ENCODE results near the gene COA6.

The COA6 gene

GRCh38 chr1:234381699-234382555 is 8.7 kb downstream of the COA6 start:
- Histone ChIP-seq H3K4me3 (no peak overlapping the region), H3K27ac (no peak overlapping the region), H3K36me3 (peaks cover 12 to 52% (median 29%) of the 10 kb centered on the region in 3 donors), H3K27me3 (no peaks in the 10 kb centered on the region), H3K9me3 (no peaks in the 10 kb centered on the region), H3K4me1 (no peaks in the 10 kb centered on the region)
- intact Hi-C loops (cut with DNase I; ENCODE audit: low total_unique reads): no loop called here
- no peak for TF ChIP-seq CTCF (IDR thresholded peaks at IDR 0.05)
- no peak for DNase-seq

GRCh38 chr1:234386122-234386521 is 12.9 kb downstream of the COA6 start:
- H3K4me1 ChIP-seq: no peaks in the 10 kb centered on the region
- intact Hi-C loops (cut with DNase I; ENCODE audit: low total_unique reads): no loop called here
- H3K27ac ChIP-seq: no peak overlapping the region
- no peak for TF ChIP-seq CTCF (IDR thresholded peaks at IDR 0.05)
- H3K36me3 ChIP-seq: peaks cover 0 to 26% (median 4%) of the 10 kb centered on the region in 3 donors
- DNase-seq: no peak
- H3K4me3 ChIP-seq: no peak overlapping the region
- no peaks in the 10 kb centered on the region for H3K9me3 ChIP-seq
- H3K27me3 ChIP-seq: no peaks in the 10 kb centered on the region

- no peak for DNase-seq
- Histone ChIP-seq H3K9me3 (no peaks in the 10 kb centered on the region), H3K4me3 (no peak overlapping the region), H3K27ac (no peak overlapping the region), H3K4me1 (no peaks in the 10 kb centered on the region), H3K27me3 (no peaks in the 10 kb centered on the region), H3K36me3 (peaks cover 0 to 38% (median 5%) of the 10 kb centered on the region in 3 donors)
- TF ChIP-seq CTCF (IDR thresholded peaks at IDR 0.05): no peak
- intact Hi-C loops (cut with DNase I; ENCODE audit: low total_unique reads): no loop called here
Observed at GRCh38 chr1:234388094-234388493, 14.8 kb downstream of the COA6 start.

GRCh38 chr1:234393190-234393589 is 19.9 kb downstream of the COA6 start:
- intact Hi-C loops (cut with DNase I; ENCODE audit: low total_unique reads): no loop called here
- DNase-seq: no peak
- Histone ChIP-seq H3K4me3 (no peak overlapping the region), H3K27ac (no peak overlapping the region), H3K36me3 (peaks cover 0 to 23% (median 10%) of the 10 kb centered on the region in 3 donors), H3K9me3 (no peaks in the 10 kb centered on the region), H3K4me1 (no peaks in the 10 kb centered on the region), H3K27me3 (no peaks in the 10 kb centered on the region)
- TF ChIP-seq CTCF (IDR thresholded peaks at IDR 0.05): no peak

- intact Hi-C loops (cut with DNase I; ENCODE audit: low total_unique reads): no loop called here
- Histone ChIP-seq H3K27me3 (no peaks in the 10 kb centered on the region), H3K36me3 (peaks cover 0 to 23% (median 10%) of the 10 kb centered on the region in 3 donors), H3K4me3 (no peak overlapping the region), H3K9me3 (no peaks in the 10 kb centered on the region), H3K27ac (no peak overlapping the region), H3K4me1 (no peaks in the 10 kb centered on the region)
- DNase-seq: no peak
- TF ChIP-seq CTCF (IDR thresholded peaks at IDR 0.05): no peak
Observed at GRCh38 chr1:234395297-234395696, 22.0 kb downstream of the COA6 start.

Data from tibial artery (tissue), 4 donors.